ENCODE results near the gene SPATA3.

Gene SPATA3

GRCh38 chr2:230972046-230972445, 23.9 kb upstream of the SPATA3 start:
- H3K27me3 ChIP-seq (ENCODE audit: control insufficient read depth, insufficient read depth, low read length): no peaks in the 10 kb centered on the region
- TF ChIP-seq, protein P1, sequence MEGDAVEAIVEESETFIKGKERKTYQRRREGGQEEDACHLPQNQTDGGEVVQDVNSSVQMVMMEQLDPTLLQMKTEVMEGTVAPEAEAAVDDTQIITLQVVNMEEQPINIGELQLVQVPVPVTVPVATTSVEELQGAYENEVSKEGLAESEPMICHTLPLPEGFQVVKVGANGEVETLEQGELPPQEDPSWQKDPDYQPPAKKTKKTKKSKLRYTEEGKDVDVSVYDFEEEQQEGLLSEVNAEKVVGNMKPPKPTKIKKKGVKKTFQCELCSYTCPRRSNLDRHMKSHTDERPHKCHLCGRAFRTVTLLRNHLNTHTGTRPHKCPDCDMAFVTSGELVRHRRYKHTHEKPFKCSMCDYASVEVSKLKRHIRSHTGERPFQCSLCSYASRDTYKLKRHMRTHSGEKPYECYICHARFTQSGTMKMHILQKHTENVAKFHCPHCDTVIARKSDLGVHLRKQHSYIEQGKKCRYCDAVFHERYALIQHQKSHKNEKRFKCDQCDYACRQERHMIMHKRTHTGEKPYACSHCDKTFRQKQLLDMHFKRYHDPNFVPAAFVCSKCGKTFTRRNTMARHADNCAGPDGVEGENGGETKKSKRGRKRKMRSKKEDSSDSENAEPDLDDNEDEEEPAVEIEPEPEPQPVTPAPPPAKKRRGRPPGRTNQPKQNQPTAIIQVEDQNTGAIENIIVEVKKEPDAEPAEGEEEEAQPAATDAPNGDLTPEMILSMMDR (IDR thresholded peaks at IDR 0.05): no peak
- no peaks in the 10 kb centered on the region for H3K4me1 ChIP-seq
- H3K4me2 ChIP-seq (ENCODE audit: low read length): no peak overlapping the region
- no peaks in the 10 kb centered on the region for H3K79me2 ChIP-seq
- H3K36me3 ChIP-seq (ENCODE audit: control insufficient read depth, insufficient read depth, low read length): no peaks in the 10 kb centered on the region
- H2AFZ ChIP-seq: no peak overlapping the region
- H3K27ac ChIP-seq: no peak overlapping the region
- H3K4me3 ChIP-seq (ENCODE audit: low read depth, low read length): no peak overlapping the region
- H3K9me3 ChIP-seq (ENCODE audit: control insufficient read depth, low read length): no peaks in the 10 kb centered on the region
- H3K9ac ChIP-seq: no peak overlapping the region

- no peaks in the 10 kb centered on the region for H3K79me2 ChIP-seq
Measured at GRCh38 chr2:230974096-230974913, 21.6 kb upstream of the SPATA3 start.

DNA sequence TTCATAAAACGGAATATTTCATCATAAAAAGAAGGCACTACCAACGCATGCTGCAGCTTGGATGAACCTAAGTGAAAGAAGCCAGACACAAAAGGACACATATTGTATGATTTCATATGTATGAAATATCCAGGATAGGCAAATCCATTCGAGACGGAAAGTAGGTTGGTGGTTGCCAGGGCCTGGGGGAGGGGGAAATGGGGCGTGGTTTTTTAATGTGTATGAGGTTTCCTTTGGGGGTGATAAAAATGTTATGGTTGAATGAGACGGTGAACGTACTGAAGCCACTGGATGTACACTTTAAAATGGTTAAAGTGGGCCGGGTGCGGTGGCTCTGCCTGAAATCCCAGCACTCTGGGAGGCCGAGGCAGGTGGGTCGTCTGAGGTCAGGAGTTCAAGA, 20.0 kb upstream of the SPATA3 start:
- Histone ChIP-seq H3K27me3 (ENCODE audit: control insufficient read depth, insufficient read depth, low read length) (no peaks in the 10 kb centered on the region), H3K9me3 (ENCODE audit: control insufficient read depth, low read length) (no peaks in the 10 kb centered on the region), H2AFZ (no peak overlapping the region), H3K9ac (no peak overlapping the region), H3K4me3 (ENCODE audit: low read depth, low read length) (no peak overlapping the region), H3K4me2 (ENCODE audit: low read length) (no peak overlapping the region), H3K36me3 (ENCODE audit: control insufficient read depth, insufficient read depth, low read length) (no peaks in the 10 kb centered on the region), H3K27ac (no peak overlapping the region), H3K4me1 (peaks cover 3% of the 10 kb centered on the region), H3K79me2 (no peaks in the 10 kb centered on the region)
- TF ChIP-seq, protein P1 (IDR thresholded peaks at IDR 0.05): no peak

More at GRCh38 chr2:230974096-230974913, 21.6 kb upstream of the SPATA3 start:
- H3K4me3 ChIP-seq (ENCODE audit: low read depth, low read length): no peak overlapping the region
- H3K36me3 ChIP-seq (ENCODE audit: control insufficient read depth, insufficient read depth, low read length): no peaks in the 10 kb centered on the region
- H3K9me3 ChIP-seq (ENCODE audit: control insufficient read depth, low read length): no peaks in the 10 kb centered on the region
- H2AFZ ChIP-seq: no peak overlapping the region
- H3K27me3 ChIP-seq (ENCODE audit: control insufficient read depth, insufficient read depth, low read length): no peaks in the 10 kb centered on the region
- H3K4me2 ChIP-seq (ENCODE audit: low read length): no peak overlapping the region
- no peak overlapping the region for H3K9ac ChIP-seq
- H3K4me1 ChIP-seq: no peaks in the 10 kb centered on the region
- no peak overlapping the region for H3K27ac ChIP-seq
- TF ChIP-seq, protein P1 (IDR thresholded peaks at IDR 0.05): no peak

DNA sequence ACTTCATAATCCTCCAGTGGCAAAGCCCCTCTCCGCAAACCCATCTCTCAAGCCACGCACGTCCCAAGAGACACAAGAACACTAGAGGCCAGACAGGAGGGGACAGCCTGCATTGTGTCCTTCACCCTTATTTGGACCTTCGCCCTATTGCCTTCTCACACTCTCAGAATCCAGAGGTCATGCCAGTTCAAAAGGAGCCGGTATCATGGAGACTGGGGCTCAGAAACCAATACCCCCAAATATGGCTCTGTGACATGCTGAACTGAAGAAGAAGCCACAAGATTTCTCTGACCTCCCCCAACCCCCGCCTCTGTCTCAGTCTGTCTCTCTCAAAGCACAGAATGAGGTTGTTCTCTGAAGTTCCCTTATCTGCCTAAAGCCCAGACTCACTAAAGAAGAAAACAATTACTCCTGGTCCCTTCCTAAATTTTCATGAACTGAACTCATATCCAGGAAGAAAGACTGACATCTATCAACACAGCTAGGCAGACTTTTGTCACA, 19.2 kb upstream of the SPATA3 start:
- Histone ChIP-seq H2AFZ (no peak overlapping the region), H3K4me2 (ENCODE audit: low read length) (no peak overlapping the region), H3K79me2 (no peaks in the 10 kb centered on the region), H3K4me3 (ENCODE audit: low read depth, low read length) (no peak overlapping the region), H3K27me3 (ENCODE audit: control insufficient read depth, insufficient read depth, low read length) (no peaks in the 10 kb centered on the region), H3K9ac (no peak overlapping the region), H3K27ac (no peak overlapping the region), H3K36me3 (ENCODE audit: control insufficient read depth, insufficient read depth, low read length) (no peaks in the 10 kb centered on the region), H3K4me1 (peaks cover 3% of the 10 kb centered on the region), H3K9me3 (ENCODE audit: control insufficient read depth, low read length) (no peaks in the 10 kb centered on the region)
- TF ChIP-seq, protein P1 (IDR thresholded peaks at IDR 0.05): no peak

Measured in parathyroid adenoma (tissue), 2 donors.